Stimulated activated naive B cell treated with anti-CD40 and anti-IgM and Interleukin-4, amounts not matched to agents 10 μg/mL and 1 μg/mL and 100 μg/mL, for 72 hours (primary cell): ENCODE measurements around the gene ATXN7L3.

Source experiments
- ATAC-seq, 2 donors: fragments of 150-1000 bp; cut with Tn5 transposase; replicated peaks; 2 replicates each; pipeline ENCODE4 v1.10.0; 2021; ENCODE audit warnings: moderate library complexity in 1 of 2
- DNase-seq: peaks from one replicate; pipeline ENCODE4 v3.0.0; 2021
- H3K27ac Mint-ChIP-seq: one replicate; pipeline ENCODE4 v1.8.0; 2022; ENCODE audit warnings: mild to moderate bottlenecking, mixed read lengths
- H3K27me3 Mint-ChIP-seq, 2 donors: one replicate each; pipeline ENCODE4 v1.8.0; 2022; ENCODE audit warnings: mixed read lengths in 2 of 2
- H3K36me3 Mint-ChIP-seq, 2 donors: one replicate each; pipeline ENCODE4 v1.8.0; 2022; ENCODE audit warnings: mixed read lengths in 2 of 2, mild to moderate bottlenecking in 1 of 2
- H3K4me1 Mint-ChIP-seq, 2 donors: one replicate each; pipeline ENCODE4 v1.8.0; 2022; ENCODE audit warnings: mixed read lengths in 2 of 2, mild to moderate bottlenecking in 1 of 2
- H3K4me3 Mint-ChIP-seq, 2 donors: one replicate each; pipeline ENCODE4 v1.8.0; 2022; ENCODE audit warnings: mild to moderate bottlenecking in 2 of 2, mixed read lengths in 2 of 2, moderate library complexity in 1 of 2
- H3K9me3 Mint-ChIP-seq, 2 donors: one replicate each; pipeline ENCODE4 v1.8.0; 2022; ENCODE audit warnings: mixed read lengths in 2 of 2, mild to moderate bottlenecking in 1 of 2

The ATXN7L3 gene

DNA sequence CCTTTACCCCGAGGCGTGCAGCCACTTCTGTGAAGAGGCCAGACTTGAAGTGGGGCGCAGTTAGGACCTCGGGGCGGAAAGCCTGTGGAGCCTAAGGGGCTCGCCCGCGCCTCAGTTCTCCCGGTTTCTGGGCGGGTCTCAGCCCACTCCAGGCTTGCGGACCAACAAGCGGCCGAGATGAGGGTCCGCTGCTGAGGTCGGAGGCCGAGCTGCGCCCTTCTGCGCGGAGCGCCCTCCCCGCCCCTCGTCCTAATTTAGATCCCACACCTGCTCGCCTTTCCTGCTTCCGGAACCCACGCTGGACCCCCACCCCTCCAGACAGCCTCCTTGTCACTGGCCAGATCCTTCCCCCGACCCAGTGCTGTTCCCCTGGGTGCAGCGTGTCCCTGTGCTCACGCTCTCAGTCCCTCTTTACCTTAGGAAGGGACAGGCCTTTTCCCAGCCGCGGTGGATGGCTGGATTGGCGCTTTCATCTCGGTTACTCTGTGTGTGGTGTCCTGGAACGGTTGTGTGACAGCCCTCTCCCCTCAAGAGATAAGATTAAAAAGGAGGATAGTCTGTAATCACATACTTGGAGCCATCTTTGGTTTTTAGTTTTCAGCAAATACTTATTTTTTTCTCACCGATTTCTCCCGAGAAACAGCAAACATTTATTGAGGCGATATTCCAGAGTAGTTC lies 933 bp upstream of the ATXN7L3 start:
- peaks cover 19 to 26% of the 10 kb centered on the region in 2 donors for H3K36me3 Mint-ChIP-seq
- H3K27ac Mint-ChIP-seq, result peak overlapping the region; percentile 99
- H3K4me1 Mint-ChIP-seq, result peaks cover 35 to 57% of the 10 kb centered on the region in 2 donors
- H3K4me3 Mint-ChIP-seq, result peak overlapping the region; percentile 95 to 98
- ATAC-seq (peak in 1 of 2 donors; percentile 2), DNase-seq (no peak)
- no peaks in the 10 kb centered on the region for H3K9me3 Mint-ChIP-seq
- H3K27me3 Mint-ChIP-seq, result no peaks in the 10 kb centered on the region

DNA sequence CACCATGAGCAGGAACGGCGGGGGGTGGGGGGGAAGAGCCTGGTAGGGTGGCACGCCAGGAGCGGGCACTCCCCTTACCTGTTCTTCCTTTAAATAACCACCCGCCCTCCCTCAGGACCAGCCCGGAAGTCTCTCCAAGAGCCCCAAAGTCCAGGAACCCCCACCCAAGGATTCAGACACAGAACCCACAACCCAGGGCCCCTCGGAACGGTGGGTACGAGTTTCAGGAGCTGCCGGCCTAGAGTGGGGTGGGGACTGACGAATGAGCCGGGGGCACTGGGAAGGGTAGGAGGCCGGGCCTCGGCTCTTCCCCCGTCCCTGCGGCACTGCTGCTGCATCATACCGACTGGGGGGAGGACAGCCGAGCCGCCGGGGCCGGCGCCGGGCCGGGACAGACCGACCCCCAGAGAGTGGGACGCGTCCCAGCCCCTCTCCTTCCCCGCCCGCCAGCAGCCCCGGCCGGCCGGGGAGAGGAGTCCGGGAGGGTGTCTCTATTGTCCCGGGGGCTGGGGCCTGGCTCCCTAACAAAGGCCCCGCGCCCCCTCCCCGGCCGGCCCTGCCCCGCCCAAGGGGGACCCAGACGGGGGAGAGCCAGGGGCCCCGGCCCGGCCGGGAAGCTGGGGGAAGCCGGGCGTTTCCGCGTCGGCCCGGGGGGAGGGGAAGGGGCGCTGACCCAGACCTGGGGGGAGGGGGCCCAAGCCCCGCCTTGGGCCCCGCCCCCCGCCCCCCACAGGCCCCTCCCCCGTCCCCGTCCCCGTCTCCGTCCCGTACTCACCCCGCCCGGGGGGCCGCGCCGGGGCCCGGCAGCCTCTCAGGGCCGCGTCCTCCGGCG lies 747 bp downstream of the ATXN7L3 start:
- Mint-ChIP-seq H3K36me3 (peaks cover 29 to 38% of the 10 kb centered on the region in 2 donors), H3K27me3 (no peaks in the 10 kb centered on the region), H3K27ac (peak overlapping the region; percentile 95), H3K9me3 (no peaks in the 10 kb centered on the region), H3K4me3 (peak overlapping the region; percentile 85 to 90), H3K4me1 (peaks cover 30 to 49% of the 10 kb centered on the region in 2 donors)
- peak; percentile 26 to 37 for ATAC-seq
- DNase-seq, result peak; percentile 44

DNA sequence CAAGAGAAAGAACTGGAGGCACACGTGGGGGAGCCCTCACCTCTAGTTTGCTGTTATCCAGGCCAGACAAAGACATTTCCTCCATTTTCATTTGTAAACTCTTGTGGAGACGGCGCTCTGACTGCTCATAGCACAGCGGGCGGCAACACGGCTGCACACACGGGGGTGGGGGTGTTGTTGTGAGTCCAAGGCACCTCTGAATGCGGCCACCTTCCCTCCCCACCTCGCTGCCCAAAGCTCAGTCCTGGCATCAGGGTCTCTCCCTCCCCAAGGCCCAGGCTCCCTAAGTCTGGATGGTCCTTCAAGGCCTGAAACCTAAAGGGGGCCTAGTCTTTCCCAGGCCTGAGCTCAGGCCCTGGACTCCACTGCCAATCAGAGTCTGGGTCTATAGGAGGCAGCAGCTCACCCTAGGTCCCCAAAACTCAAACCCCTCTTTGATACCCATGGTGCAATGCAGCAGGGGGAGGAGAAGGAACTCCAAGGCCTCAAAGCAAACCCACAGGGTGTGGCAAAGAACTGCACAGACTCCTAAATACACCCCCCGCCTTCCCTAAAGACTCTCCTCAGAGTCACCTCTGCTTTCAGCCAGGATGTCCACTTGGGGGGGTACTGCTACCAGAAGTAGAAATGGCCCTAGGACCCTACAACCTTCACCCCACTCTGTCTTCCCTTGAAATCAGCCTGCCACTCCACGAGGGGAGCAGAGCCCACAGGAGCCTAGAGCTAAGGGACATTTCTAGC lies 1.5 kb downstream of the ATXN7L3 start:
- no peaks in the 10 kb centered on the region for H3K9me3 Mint-ChIP-seq
- peaks cover 33 to 42% of the 10 kb centered on the region in 2 donors for H3K36me3 Mint-ChIP-seq
- no peaks in the 10 kb centered on the region for H3K27me3 Mint-ChIP-seq
- DNase-seq, result peak; percentile 38
- peak overlapping the region; percentile 85 to 90 for H3K4me3 Mint-ChIP-seq
- H3K27ac Mint-ChIP-seq, result peak overlapping the region; percentile 95
- peaks cover 22 to 41% of the 10 kb centered on the region in 2 donors for H3K4me1 Mint-ChIP-seq
- ATAC-seq, result peak; percentile 17 to 28

DNA sequence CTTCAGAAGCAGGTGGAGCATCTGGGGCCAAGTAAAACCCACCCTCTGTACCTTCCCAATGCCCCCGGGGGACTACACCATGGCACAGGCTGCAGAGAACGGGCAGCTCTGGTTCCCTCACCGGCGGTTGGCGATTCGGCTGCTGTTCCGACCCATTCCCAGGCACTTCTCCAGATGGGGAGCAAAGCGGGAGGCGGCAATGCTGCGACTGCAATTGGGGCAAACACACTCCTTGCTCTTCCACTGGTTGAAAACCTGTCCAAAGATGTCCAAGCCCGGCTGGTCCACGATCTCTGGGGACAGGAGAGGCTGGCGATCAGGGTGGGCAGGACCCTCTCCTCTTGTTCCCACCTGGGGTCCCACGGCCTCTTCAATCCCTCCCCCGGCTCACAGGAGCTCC lies 2.6 kb downstream of the ATXN7L3 start:
- Mint-ChIP-seq H3K9me3 (no peaks in the 10 kb centered on the region), H3K27ac (no peak overlapping the region)
- ATAC-seq, result no peak

DNA sequence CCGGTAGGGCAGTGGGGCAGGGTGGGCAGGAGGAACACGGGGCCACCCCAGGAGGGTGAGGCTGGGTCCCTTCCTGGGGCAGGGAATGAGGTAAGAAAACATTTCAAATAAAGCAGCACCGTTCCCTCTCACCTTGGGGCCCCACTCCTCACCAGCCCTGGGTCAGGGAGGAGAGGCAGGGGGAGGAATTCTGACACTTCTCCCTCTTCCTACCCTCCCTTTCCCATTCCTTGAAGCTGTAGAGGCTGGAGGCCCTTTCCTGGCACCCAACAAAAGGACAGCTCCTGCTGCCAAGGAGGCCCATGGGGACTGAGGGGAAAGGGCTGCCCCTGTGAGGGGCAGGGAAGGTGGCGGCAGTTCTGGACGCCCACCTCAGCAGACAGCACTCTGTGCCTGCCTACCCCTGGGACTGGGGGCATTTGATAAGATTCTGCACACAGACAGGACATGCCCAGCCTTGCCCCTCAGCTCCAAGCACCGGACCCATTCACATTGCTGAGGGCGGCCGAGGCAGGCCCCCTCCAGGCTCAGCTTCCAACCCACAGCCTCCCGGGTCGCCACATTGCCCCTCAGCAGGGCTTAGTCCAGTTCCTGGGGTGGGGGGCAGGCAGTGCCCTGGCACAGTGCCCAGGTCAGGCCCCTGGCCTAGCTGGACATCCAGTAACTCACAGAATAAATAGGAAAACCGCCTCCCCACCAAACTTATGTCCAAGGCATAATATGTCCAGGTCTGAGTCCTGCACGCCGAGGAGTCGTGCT lies 6.2 kb downstream of the ATXN7L3 start:
- H3K9me3 Mint-ChIP-seq, result no peaks in the 10 kb centered on the region
- H3K27ac Mint-ChIP-seq, result peak overlapping the region; percentile 90
- no peak overlapping the region for H3K4me3 Mint-ChIP-seq
- H3K36me3 Mint-ChIP-seq, result peaks cover 44 to 68% of the 10 kb centered on the region in 2 donors
- DNase-seq, result no peak
- ATAC-seq, result no peak
- H3K27me3 Mint-ChIP-seq, result no peaks in the 10 kb centered on the region
- peaks cover 23 to 31% of the 10 kb centered on the region in 2 donors for H3K4me1 Mint-ChIP-seq

More for the DNA sequence above, 2.6 kb downstream of the ATXN7L3 start:
- H3K4me3 Mint-ChIP-seq, result peak overlapping the region; percentile 17 to 90
- no peak for DNase-seq
- H3K27me3 Mint-ChIP-seq, result no peaks in the 10 kb centered on the region
- peaks cover 33 to 46% of the 10 kb centered on the region in 2 donors for H3K36me3 Mint-ChIP-seq
- H3K4me1 Mint-ChIP-seq, result peaks cover 18 to 37% of the 10 kb centered on the region in 2 donors

DNA sequence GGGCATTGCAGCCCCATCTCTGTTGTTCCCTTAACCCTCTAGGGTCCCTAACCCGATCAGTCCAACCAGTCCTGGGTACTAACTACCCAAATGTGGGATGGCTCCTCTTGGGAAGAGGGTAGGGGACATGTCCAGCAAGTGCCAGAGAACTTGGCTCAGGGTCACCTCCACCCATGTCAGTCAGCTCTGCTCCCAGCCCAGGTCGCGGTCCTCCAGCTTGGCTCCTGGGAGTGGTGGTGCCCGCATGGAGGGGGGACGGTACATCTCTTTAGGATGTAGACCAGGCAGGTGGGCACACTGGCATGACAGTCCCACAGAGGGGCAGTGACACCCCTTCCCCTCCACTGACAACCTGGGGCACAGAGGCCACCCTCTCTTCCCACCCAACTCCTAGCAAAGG lies 6.9 kb downstream of the ATXN7L3 start:
- Mint-ChIP-seq H3K27ac (peak overlapping the region; percentile 90), H3K9me3 (no peaks in the 10 kb centered on the region), H3K4me3 (no peak overlapping the region), H3K36me3 (peaks cover 38 to 65% of the 10 kb centered on the region in 2 donors), H3K27me3 (no peaks in the 10 kb centered on the region), H3K4me1 (peaks cover 22 to 31% of the 10 kb centered on the region in 2 donors)
- DNase-seq (no peak), ATAC-seq (no peak)

DNA sequence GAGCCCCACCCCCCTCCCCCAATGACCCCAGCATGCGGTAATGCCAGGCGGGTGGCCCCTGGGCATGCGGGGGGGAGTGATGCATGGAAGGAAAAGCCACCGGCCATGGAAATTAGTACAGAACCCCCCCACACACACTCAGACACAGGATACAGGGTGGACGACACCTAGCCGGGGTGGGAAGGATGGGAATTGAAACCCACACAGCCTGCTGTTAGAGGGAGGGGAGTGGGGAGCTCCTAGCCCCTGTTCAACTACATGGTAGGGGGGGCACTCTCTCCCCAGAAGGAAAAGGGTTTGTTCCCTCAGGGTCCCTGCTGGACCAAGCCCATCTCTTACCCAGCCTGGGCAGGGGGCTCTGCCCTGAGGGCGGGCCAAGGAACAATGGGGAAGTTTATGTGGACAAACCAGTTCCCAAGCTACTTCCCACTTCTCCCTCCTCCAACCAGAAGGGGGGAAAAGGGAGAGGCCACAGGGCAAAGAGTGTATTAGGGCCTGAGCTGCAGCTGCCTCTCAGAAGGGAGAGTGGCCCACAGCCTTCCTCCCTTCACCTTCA lies 7.7 kb downstream of the ATXN7L3 start:
- DNase-seq (no peak), ATAC-seq (no peak)
- Mint-ChIP-seq H3K4me3 (no peak overlapping the region), H3K27ac (peak overlapping the region; percentile 85), H3K9me3 (no peaks in the 10 kb centered on the region), H3K36me3 (peaks cover 32 to 59% of the 10 kb centered on the region in 2 donors), H3K4me1 (peaks cover 16 to 26% of the 10 kb centered on the region in 2 donors), H3K27me3 (no peaks in the 10 kb centered on the region)

DNA sequence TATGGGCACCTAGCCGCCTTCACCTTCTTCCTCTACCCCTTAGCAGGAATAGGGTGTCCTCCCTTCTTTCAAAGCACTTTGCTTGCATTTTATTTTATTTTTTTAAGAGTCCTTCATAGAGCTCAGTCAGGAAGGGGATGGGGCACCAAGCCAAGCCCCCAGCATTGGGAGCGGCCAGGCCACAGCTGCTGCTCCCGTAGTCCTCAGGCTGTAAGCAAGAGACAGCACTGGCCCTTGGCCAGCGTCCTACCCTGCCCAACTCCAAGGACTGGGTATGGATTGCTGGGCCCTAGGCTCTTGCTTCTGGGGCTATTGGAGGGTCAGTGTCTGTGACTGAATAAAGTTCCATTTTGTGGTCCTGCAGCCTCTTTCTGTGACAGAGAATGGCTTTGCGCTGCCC lies 8.3 kb downstream of the ATXN7L3 start:
- no peak overlapping the region for H3K4me3 Mint-ChIP-seq
- peak overlapping the region; percentile 85 for H3K27ac Mint-ChIP-seq

DNA sequence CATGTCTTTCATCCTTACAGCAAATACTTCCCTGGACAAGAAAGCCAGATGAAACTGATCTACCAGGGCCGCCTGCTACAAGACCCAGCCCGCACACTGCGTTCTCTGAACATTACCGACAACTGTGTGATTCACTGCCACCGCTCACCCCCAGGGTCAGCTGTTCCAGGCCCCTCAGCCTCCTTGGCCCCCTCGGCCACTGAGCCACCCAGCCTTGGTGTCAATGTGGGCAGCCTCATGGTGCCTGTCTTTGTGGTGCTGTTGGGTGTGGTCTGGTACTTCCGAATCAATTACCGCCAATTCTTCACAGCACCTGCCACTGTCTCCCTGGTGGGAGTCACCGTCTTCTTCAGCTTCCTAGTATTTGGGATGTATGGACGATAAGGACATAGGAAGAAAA lies 9.2 kb downstream of the ATXN7L3 start:
- H3K4me1 Mint-ChIP-seq, result peaks cover 19 to 31% of the 10 kb centered on the region in 2 donors

More for the DNA sequence above, 8.3 kb downstream of the ATXN7L3 start:
- DNase-seq, result no peak
- Mint-ChIP-seq H3K9me3 (no peaks in the 10 kb centered on the region), H3K36me3 (peaks cover 28 to 55% of the 10 kb centered on the region in 2 donors), H3K27me3 (no peaks in the 10 kb centered on the region), H3K4me1 (peaks cover 17 to 24% of the 10 kb centered on the region in 2 donors)
- ATAC-seq, result no peak

DNA sequence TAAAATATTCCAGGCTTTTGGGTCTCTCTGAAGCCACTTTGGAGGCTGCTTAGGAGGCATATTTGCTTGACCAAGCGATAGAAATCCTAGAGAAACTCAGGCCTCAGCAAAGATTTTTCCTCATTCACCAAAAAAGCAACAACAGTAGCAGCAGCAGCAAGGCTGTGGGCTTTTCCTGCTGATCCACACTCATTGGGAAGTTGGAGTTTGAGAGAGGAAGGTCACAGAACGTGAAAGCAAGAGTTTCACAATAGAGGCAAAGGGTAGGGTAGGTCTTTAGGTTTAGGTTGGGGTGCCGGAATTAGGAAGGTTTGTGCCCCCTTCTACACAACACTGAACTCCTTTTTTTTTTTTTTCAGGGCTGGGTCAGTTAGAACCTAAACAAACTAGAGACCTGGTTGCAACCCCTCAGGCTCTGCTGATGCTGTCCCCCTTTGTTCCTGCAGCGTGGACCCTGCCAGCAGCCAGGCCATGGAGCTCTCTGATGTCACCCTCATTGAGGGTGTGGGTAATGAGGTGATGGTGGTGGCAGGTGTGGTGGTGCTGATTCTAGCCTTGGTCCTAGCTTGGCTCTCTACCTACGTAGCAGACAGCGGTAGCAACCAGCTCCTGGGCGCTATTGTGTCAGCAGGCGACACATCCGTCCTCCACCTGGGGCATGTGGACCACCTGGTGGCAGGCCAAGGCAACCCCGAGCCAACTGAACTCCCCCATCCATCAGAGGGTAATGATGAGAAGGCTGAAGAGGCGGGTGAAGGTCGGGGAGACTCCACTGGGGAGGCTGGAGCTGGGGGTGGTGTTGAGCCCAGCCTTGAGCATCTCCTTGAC lies 10.9 kb downstream of the ATXN7L3 start:
- DNase-seq (no peak), ATAC-seq (no peak)
- Mint-ChIP-seq H3K4me1 (peaks cover 27 to 45% of the 10 kb centered on the region in 2 donors), H3K27ac (peak overlapping the region; percentile 99), H3K9me3 (no peaks in the 10 kb centered on the region), H3K36me3 (peaks cover 19 to 43% of the 10 kb centered on the region in 2 donors), H3K4me3 (peak overlapping the region; percentile 46 to 99), H3K27me3 (no peaks in the 10 kb centered on the region)

More for the DNA sequence above, 9.2 kb downstream of the ATXN7L3 start:
- ATAC-seq (no peak), DNase-seq (no peak)
- Mint-ChIP-seq H3K36me3 (peaks cover 23 to 51% of the 10 kb centered on the region in 2 donors), H3K27ac (peak overlapping the region; percentile 57), H3K27me3 (no peaks in the 10 kb centered on the region), H3K4me3 (peak overlapping the region in 1 of 2 donors; percentile 14), H3K9me3 (no peaks in the 10 kb centered on the region)

DNA sequence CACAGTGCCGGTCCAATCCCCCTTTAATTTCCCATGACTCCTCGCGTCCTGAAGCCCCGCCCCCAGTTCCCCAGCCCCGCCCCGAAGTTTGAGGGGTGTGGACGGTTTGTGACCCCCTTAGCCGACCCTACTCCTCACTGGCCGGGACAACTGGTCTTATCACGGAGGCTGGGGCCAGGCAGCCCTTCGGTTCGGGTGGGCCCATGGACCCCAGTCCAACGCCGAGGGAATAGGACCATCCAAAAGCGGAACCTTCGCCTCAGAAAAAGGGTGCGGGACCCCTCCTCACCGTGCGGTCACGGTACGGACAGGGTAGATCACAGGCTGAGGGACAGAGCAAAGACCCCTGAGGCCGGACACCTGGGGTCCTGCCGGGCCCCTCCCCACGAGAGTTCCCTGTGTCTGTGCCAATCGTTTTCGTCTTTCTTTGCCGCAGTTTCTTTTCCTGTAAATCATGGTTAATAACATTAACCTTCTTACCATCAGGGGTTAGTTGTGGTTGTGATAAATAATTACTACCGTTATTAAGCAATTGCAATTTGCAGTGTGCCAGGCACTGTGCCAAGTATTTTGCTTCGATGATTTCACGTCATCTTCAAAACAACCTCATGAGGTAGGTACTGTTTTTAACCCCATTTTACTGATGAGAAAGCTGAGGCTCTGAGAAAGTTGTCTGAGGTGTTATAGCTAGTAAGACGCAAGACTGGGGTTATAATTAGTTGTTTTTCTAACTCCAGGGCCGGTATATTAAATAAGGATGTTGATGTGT lies 12.4 kb downstream of the ATXN7L3 start:
- Mint-ChIP-seq H3K27ac (peak overlapping the region; percentile 99), H3K9me3 (no peaks in the 10 kb centered on the region), H3K4me3 (peak overlapping the region; percentile 93 to 99), H3K36me3 (peaks cover 16 to 37% of the 10 kb centered on the region in 2 donors), H3K4me1 (peaks cover 27 to 55% of the 10 kb centered on the region in 2 donors), H3K27me3 (no peaks in the 10 kb centered on the region)
- DNase-seq (no peak), ATAC-seq (peak; percentile 65 to 67)
